ENCODE measurements around the gene PRDM10.
"Not testable (repeated sequence)": the region's sequence is repeated elsewhere in the genome, so short reads cannot be mapped to it uniquely, and the experiment has no call there.

PRDM10 gene

DNA sequence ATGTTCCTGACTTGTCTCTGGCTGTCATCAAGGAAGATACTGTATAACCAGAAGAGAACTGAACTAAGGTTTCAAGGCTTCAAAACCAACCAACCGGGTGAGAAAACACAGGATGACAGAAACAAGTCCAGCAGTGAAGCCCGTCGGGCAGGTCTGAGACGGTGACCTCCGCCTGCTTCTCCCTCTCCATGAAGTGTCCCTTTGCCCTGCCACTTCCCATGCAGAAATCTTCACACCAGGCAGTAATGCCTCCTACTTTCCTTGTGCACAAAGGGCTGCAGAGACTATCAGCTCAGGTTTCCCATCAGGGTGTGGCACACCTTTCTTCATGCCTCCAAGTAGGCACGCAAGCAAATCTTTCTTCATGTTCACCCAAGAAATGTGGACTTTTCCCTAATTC lies 24.2 kb downstream of the PRDM10 start:
- DNase-seq (ENCODE audit: low spot score), result no peak

DNA sequence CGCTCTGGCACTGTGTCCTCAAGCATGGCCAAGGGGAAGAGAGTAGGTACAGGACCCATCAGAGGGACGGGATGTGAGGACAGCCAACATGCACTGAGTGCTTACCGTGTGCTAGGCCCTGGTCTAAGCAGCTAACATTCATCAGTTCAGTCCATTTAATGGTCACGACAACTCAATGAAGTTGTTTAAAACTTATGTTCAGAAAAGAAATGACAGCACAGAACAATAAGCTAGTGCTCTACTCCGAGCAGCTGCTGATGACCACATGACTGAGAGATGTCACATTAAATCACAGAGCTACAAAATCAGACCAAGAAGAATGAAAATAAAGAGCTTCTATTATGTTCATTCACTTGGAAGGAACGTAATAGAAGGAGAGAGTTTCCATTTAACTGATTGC lies 26.3 kb downstream of the PRDM10 start:
- DNase-seq (ENCODE audit: low spot score), result no peak

DNA sequence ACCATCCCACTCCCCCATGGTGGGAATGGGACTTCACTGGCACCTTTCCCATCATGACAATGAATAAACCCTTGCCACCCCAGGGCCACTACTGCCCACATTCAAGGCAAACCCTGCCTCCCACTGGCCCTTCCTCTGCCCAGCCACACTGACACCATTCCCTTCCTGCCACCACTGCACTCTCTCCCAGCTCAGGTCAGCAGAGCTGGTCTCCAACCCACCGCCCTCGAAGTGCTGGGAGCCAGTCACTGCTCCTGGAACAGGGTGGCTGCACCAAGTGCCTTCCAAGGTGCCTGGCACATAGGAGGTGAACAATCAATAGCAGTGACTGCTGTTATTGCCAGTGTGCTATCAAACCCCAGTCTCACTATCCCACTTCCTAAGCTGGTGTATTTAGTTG lies 27.1 kb downstream of the PRDM10 start:
- DNase-seq (ENCODE audit: low spot score), result no peak

- DNase-seq (ENCODE audit: low spot score), result no peak
Observed at GRCh38 chr11:129974672-129975071, 28.0 kb downstream of the PRDM10 start.

- no peak for DNase-seq (ENCODE audit: low spot score)
Observed at GRCh38 chr11:129974237-129974636, 28.4 kb downstream of the PRDM10 start.

DNA sequence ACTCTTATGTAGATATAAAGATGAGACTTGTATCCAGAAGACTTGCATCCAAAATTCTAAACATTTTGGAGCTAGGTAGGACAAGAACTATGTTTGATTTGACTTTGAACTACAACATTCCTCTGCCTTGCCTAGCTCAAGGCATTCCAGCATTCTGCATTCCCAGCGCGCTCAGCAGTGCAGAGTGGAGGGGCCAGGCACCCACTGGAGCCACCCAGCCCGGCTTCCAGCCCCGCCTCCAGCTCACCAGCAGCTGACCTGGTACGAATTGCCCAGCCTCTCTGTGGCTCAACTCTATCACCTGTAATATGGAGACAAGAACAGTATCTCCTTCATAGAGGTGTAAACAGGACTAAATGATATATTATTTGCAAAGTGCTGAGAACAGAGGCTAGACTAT lies 28.8 kb downstream of the PRDM10 start:
- no peak for DNase-seq (ENCODE audit: low spot score)

- no peak for DNase-seq (ENCODE audit: low spot score)
Observed at GRCh38 chr11:129973068-129973467, 29.6 kb downstream of the PRDM10 start.

DNA sequence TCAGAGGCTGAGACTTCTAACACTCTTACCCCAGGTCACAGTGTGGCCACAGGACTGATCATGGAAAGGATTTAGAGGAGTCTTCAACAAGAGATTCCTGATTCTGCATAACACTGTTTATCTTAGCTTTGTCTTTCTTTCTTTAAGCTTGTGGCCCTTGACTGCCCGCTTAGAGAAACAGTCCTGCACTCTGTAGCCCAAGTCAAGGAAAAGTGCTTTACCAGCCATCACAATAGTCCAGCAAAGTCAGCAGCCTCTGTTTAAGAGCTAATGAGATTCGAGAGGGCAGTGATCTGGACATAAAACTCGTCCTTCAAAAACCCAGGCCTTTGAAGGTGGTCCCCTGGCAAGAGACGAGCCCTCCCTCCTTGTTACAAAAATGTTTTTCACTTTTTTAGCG lies 30.0 kb downstream of the PRDM10 start:
- DNase-seq (ENCODE audit: low spot score), result no peak

GRCh38 chr11:129971856-129972255 lies 30.8 kb downstream of the PRDM10 start:
- DNase-seq (ENCODE audit: low spot score), result not testable (repeated sequence)

DNA sequence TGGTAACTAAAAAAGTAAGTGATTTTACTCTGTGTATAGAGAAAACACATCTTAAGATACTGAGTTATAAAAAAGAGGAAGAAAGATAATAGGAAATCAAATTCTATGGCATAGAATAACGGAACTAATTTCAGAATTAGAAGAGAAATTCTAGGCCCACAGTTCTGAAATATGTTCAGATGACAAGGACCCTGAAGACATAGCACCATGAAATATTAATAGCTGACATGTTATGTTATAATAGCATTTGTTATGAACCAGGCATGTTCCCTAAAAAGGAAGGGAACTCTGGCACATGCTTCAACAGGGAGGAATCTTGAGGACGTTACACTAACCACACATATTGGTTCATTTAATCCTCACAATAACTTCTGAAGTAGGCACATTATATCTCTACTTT lies 32.7 kb downstream of the PRDM10 start:
- DNase-seq (ENCODE audit: low spot score), result no peak

- DNase-seq (ENCODE audit: low spot score), result no peak
Observed at GRCh38 chr11:129968591-129969419, 33.8 kb downstream of the PRDM10 start.

DNA sequence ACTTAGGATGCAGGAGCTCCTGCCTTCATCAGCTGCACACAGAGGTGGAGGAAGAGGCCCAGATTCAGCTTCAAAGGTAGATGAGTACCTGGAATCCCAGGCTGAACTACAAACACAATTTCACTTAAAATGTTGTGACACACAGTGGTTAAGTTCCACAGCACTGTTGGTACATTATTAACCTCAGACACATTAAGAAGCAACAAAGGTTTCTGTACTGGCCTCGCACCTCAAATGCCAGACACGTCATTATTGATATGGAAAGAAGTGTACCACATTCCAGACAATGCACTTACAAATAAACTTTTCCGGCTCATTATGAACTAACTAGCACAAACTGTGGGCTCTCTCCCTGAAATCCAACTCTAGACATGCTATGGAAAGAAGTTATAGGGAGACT lies 34.6 kb downstream of the PRDM10 start:
- no peak for DNase-seq (ENCODE audit: low spot score)

DNA sequence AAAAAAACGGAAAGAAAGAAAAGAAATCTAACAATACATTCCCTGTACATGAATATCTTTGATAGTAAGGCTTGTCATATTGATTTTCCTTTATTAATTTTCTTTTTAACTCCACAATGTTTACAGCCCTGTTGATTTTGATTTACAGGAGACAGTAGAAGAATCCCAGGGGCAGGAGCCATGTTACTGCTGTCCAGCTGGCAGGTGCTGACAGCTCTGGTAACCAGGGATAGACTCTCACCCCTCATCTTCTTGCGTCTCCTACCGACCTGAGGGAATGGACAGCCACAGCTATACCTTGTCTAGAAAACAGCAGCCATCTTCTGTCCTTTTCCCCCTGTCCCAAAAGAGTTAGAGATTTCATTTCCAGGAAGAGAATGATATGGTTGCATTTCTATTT lies 37.4 kb downstream of the PRDM10 start:
- no peak for DNase-seq (ENCODE audit: low spot score)

DNA sequence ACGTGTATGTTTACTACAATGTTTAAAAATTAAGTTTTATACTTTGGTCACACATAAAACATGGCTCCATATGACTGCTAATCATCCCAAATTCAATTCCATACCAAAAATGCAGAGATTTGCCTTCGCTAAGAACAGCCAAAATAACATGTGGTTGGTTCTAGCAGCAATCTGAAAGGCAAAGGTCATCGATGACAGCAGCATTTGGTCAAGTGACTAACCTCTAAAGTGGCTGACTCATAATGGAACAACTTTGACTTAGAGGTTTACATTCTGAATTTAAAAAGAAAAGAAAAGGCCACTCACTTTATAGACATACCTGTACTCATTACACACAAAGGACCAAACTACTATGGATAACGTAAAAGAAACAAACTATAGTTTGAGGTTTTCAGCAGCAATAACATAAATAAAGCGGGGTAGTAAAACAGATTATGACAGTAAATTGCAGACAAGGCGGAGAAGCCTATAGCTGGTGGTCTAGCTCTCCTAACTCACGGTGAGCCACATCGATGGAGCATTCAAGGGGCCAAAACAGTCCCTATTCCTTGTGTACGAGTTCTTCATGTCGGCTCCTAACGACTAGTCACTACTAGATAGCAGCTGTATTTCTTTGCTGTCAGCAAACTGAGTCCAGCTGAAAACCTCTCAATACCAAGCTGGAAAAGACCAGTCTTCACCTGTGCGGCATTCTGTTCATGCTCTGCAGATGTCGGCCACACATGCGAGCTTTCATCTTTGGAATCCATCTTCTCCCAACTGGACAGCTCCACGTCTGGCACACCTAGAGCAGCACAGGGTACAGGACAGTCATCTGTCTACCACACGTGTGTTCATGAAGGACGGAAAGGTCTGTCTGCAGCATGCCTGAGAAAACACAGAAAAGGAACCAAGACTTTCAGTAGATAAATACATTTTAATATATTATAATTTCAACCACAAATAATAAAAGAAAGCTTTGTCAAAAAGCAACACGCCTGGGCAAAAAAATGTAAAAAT lies 42.1 kb downstream of the PRDM10 start:
- no peak for DNase-seq (ENCODE audit: low spot score)

- DNase-seq (ENCODE audit: low spot score), result no peak
Observed at GRCh38 chr11:129959687-129960086, 42.9 kb downstream of the PRDM10 start.

GRCh38 chr11:129955282-129955681 lies 47.4 kb downstream of the PRDM10 start:
- DNase-seq (ENCODE audit: low spot score), result no peak

DNA sequence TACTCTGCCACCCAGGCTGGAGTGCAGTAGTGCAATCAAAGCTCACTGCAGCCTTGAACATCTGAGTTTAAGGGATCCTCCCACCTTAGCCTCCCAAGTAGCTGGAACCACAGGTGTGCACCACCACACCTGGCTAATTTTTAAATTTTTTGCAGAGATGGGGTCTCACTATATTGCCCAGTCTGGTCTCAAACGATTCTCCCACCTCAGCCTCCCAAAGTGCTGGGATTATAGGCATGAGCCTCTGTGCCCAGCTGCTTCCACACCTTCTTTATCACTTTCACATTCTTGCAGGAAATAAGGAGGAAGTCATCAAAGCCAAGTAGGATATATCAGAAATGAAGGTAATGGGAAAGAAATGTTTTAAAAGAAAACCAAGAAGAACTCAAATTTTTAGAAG lies 47.9 kb downstream of the PRDM10 start:
- not testable (repeated sequence) for DNase-seq (ENCODE audit: low spot score)

DNA sequence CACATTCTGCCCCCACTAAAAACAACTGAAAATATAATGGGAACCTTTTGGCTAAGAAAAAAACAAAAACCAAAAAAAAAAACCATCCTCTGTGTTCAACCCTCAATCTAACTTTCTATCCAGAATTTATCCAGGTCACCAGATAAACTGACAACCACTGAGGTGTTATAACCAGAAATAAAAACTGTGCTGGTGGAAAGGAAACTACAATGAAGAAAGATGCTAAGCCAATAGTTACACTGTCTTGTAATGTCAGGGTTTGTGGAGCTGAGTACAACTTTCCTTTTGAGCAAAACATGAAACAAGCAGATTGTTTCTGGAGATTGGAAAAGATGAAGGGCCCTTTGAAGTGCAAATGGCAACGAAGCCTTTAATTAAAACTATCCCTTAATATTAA lies 50.8 kb downstream of the PRDM10 start:
- no peak for DNase-seq (ENCODE audit: low spot score)

DNA sequence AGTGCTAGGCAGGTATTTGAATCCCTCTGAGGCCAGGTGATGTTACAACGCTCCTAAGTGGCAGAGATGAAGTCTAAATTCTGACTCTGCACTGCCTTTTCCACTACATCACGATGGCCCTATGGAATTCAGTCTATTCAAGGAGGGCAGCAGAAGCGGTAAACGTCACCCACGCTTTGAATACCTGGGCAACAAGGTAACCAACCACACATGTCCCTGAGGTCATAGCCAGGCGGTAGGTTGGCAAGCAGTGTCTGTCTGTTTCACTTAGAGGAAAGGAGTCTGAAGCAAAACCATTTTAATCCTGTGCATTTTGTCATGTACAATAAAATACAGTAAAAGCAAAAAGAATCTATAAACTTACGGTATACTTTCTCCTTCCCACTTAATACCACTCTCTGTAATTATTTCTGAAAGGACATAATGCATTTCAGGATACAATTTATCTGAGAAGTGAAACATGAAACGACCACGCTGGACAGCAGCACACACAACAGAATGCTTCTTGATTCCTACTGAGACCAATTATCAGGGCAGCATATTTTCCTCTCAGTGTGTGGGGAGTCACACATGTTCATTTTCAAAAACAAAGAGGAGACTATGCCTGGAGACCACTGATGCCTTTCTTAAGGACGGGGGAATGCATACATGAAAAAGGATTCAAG lies 51.3 kb downstream of the PRDM10 start:
- no peak for DNase-seq (ENCODE audit: low spot score)

GRCh38 chr11:129950101-129951091 lies 52.2 kb downstream of the PRDM10 start:
- no peak for DNase-seq (ENCODE audit: low spot score)
